GM18505 (cell line): ENCODE data around the gene ABCA13.
"Not testable (repeated sequence)": the region's sequence is repeated elsewhere in the genome, so short reads cannot be mapped to it uniquely, and the experiment has no call there.

Source experiments
- ATAC-seq: cut with Tn5 transposase; IDR thresholded peaks from one replicate; pipeline ENCODE4 v1.9.1; 2021; ENCODE audit not compliant: unreplicated experiment
- POLR2A ChIP-seq: IDR thresholded peaks from 4 replicates; pipeline ENCODE4 v1.6.1; 2011; ENCODE audit warnings: borderline replicate concordance; ENCODE audit not compliant: insufficient read depth, insufficient read length; ENCODE audit errors: extremely low read depth

The ABCA13 gene, protein sequence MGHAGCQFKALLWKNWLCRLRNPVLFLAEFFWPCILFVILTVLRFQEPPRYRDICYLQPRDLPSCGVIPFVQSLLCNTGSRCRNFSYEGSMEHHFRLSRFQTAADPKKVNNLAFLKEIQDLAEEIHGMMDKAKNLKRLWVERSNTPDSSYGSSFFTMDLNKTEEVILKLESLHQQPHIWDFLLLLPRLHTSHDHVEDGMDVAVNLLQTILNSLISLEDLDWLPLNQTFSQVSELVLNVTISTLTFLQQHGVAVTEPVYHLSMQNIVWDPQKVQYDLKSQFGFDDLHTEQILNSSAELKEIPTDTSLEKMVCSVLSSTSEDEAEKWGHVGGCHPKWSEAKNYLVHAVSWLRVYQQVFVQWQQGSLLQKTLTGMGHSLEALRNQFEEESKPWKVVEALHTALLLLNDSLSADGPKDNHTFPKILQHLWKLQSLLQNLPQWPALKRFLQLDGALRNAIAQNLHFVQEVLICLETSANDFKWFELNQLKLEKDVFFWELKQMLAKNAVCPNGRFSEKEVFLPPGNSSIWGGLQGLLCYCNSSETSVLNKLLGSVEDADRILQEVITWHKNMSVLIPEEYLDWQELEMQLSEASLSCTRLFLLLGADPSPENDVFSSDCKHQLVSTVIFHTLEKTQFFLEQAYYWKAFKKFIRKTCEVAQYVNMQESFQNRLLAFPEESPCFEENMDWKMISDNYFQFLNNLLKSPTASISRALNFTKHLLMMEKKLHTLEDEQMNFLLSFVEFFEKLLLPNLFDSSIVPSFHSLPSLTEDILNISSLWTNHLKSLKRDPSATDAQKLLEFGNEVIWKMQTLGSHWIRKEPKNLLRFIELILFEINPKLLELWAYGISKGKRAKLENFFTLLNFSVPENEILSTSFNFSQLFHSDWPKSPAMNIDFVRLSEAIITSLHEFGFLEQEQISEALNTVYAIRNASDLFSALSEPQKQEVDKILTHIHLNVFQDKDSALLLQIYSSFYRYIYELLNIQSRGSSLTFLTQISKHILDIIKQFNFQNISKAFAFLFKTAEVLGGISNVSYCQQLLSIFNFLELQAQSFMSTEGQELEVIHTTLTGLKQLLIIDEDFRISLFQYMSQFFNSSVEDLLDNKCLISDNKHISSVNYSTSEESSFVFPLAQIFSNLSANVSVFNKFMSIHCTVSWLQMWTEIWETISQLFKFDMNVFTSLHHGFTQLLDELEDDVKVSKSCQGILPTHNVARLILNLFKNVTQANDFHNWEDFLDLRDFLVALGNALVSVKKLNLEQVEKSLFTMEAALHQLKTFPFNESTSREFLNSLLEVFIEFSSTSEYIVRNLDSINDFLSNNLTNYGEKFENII (N-terminal part only)

GRCh38 chr7:48171202-48171601 is at the start of gene ABCA13:
ABCA13 (plus strand) TSS chr7:48171458; CDS start chr7:48171484, 26 bp downstream.
- TF ChIP-seq POLR2A: no peak
- no peak for ATAC-seq

GRCh38 chr7:48126037-48126436 is 45.2 kb upstream of the ABCA13 start:
- ATAC-seq: no peak
- no peak for TF ChIP-seq POLR2A

GRCh38 chr7:48130658-48131108 is 40.6 kb upstream of the ABCA13 start:
- TF ChIP-seq POLR2A: no peak
- no peak for ATAC-seq

DNA sequence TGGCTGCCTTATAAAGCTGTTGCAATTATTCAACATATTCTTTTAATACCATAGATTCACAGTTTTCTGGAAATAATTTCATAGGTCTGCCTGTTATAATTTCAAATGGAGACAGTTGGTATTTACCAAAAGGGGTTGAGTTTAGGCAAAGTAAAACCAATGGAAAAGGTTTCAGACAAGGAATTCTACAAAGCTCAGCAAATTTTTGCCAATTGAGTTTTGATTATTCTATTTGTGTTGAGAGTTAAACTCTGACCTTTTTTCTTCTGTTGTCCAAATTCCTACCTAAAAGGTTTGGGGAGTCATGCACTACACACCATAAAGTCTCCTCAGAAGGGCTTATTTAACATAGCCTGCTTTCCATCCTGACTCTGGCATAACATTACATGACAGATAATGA is 38.5 kb upstream of the ABCA13 start:
- no peak for TF ChIP-seq POLR2A

GRCh38 chr7:48139459-48139858 is 31.8 kb upstream of the ABCA13 start:
- TF ChIP-seq POLR2A: no peak

More for the DNA sequence above, 38.5 kb upstream of the ABCA13 start:
- no peak for ATAC-seq

DNA sequence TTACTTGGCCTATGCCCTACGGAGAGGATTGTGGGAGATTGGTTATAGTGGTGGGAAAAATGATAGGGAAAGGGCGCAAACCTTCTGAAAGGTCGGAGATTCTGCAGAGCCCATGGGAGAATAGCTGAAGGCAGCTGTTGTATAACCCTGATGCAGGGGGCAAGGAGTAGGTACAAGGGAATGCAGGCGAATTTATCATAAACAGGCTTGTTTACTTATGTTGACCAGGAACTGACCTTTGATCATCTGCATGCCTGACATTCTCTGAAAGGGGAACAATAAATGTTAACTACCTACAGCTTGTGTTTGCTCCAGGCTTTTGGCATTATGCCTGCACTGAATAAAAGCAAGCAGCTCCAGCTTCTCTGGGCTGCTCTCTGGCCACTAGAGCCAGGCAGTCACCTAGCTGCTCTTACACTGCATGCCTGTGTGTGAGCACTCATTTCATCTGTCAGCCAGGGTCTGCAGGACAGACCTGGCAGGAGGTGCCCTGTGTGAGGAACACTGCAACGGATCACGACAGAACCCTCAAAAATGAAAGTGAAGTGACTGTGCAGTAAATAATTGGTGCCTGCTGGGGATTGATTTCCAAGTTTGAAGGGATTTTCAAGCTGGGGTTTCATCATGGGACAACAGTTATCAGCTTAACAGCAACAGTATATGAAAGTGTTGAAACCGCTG is 31.1 kb upstream of the ABCA13 start:
- no peak for ATAC-seq
- no peak for TF ChIP-seq POLR2A

More at GRCh38 chr7:48139459-48139858, 31.8 kb upstream of the ABCA13 start:
- no peak for ATAC-seq

- no peak for ATAC-seq
- no peak for TF ChIP-seq POLR2A
Measured at GRCh38 chr7:48141521-48141920, 29.7 kb upstream of the ABCA13 start.

DNA sequence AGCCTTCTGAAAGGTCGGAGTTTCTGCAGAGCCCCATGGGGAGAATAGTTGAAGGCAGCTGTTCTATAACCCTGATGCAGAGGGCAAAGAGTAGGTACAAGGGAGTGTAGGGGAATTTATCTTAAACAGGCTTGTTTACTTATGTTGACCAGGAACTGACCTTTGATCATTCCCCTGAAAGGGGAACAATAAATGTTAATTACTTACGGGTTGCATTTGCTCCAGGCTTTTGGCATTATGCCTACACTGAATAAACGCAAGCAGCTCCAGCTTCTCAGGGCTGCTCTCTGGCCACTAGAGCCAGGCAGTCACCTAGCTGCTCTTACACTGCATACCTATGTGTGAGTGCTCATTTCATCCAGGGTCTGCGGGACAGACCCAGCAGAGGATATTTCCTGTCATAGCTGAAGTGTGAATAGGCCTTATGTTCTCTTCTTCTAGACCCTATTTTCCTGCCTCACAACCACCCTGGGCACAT is 26.9 kb upstream of the ABCA13 start:
- no peak for ATAC-seq
- no peak for TF ChIP-seq POLR2A

- TF ChIP-seq POLR2A: no peak
- no peak for ATAC-seq
Measured at GRCh38 chr7:48147078-48147591, 24.1 kb upstream of the ABCA13 start.

DNA sequence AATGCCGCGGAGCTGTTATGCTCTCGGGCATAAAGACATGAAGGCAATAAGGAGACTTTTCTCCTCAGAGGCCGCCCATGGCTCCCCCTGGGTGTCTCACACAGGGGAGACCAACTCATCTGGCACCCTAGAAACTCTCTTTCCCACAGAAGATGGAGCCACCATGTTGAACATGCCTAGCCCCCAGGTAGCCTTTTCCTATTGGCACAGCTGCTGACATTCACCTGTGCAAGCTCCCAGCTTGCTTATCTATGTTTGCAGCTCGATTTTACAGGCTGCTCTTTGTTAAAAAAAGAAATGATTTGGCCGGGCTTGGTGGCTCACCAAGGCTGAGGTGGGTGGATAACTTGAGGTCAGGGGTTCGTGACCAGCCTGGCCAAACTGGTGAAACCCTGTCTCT is 23.6 kb upstream of the ABCA13 start:
- not testable (repeated sequence) for ATAC-seq

- TF ChIP-seq POLR2A: no peak
- ATAC-seq: no peak
Measured at GRCh38 chr7:48148311-48148710, 22.9 kb upstream of the ABCA13 start.

GRCh38 chr7:48149058-48149457 is 22.2 kb upstream of the ABCA13 start:
- no peak for ATAC-seq
- no peak for TF ChIP-seq POLR2A

DNA sequence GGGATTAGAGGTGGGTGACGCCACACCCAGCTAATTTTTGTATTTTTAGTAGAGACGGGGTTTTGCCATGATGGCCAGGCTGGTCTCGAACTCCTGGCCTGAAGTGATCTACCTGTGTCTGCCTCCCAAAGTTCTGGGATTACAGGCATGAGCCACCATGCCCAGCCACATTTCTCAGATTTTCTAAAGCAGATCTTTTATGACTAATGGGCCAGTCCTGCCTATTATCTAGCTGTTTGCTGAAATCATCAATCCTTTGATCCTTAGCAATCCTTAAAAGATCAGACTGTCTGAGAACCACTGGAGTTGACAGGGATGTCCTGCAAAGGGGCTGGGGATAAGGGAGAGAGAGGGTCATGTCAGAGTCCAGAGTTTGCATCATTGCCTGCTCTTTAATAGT is 21.2 kb upstream of the ABCA13 start:
- TF ChIP-seq POLR2A: no peak

More for the DNA sequence above, 21.2 kb upstream of the ABCA13 start:
- ATAC-seq: no peak
